ENCODE measurements around the gene PLCH2. TPM values are rescaled to one million over a fixed set of nuclear protein-coding genes. Genes with fewer than 3 reads are reported as not detected.
A peak's percentile ranks its signal among the peaks of the same experiment; 100 is the strongest.

PLCH2 gene
- total RNA-seq, 1 experiment from 2014 or later = not detected

- DNase-seq (ENCODE audit: low read depth) = no peak
These were observed 39.0 kb downstream of the PLCH2 start for GRCh38 chr1:2514863-2515762.

GRCh38 chr1:2515763-2516080 is 39.6 kb downstream of the PLCH2 start:
- DNase-seq (ENCODE audit: low read depth) = no peak

DNA sequence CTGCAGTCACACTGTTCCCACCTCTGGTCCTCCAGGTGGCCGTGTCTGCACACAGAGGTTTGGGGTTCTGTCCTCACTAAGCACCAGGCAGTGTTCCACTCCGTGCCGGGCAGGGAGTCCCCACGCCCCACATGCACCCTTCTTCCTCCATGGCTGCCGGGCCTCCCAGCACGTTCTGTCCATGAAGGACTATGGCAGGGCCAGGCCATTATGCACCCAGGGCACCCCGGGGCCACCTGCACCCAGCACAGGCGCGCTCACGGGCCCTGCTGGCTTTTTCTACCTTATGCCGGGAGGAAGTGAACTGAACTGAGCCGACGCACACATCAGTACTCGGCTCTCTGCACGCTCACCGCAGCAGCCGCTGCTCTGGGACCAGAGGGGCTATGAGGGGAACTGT is 40.0 kb downstream of the PLCH2 start:
- no peak for DNase-seq (ENCODE audit: low read depth)

- no peak for DNase-seq (ENCODE audit: low read depth)
These were observed 40.9 kb downstream of the PLCH2 start for GRCh38 chr1:2516946-2517345.

- DNase-seq (ENCODE audit: low read depth) = no peak
These were observed 41.9 kb downstream of the PLCH2 start for GRCh38 chr1:2517966-2518365.

DNA sequence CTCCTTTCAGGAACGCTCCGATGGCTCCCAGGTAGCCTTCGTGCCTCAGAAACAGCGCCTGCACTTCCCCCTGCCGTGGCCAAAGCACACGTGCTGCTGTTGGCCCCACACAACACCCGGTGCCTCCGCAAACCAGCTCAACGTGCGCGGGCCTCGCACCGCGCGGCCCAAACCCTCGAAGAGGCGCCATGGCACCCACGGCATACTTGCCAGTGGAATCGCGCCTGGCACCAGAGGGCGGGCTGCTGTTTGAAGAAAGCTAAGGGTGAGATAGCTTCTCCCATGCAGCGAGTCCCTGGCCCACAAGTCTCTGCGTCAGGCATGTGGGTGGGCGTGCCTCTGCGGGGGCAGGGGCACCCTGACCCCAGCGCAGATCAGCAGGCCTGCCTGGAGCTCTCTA is 42.4 kb downstream of the PLCH2 start:
- DNase-seq (ENCODE audit: low read depth) = no peak

DNA sequence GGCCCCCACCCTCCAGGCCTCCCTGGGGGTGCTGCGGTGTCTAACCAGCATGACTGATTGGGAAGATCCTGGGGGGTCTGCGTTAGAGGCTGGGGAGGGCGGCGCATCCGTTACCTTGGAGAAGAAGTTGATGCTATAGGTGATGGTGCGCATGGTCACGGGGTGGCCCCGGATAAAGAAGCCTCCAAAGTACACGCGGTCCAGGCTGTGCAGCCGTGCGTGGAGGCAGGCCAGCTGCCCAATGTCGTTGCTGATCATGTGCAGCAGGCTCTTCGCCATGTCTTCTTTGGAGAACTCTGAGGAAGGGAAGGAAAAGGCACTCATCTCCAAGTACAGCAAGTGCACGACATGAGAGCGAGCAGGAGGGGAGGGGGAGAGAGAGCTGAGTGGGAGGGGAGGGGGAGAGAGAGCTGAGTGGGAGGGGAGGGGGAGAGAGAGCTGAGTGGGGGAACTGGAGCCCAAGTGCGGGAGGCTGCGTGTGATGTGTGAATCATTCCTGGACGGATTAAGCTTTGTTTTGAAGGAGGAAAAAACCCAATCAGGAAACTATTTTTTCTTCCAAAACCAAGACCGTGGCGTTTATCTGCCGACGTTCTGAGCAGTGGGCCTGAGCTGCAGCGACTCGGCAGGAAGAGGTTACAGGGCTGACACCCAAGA is 43.1 kb downstream of the PLCH2 start:
- no peak for DNase-seq (ENCODE audit: low read depth)

DNA sequence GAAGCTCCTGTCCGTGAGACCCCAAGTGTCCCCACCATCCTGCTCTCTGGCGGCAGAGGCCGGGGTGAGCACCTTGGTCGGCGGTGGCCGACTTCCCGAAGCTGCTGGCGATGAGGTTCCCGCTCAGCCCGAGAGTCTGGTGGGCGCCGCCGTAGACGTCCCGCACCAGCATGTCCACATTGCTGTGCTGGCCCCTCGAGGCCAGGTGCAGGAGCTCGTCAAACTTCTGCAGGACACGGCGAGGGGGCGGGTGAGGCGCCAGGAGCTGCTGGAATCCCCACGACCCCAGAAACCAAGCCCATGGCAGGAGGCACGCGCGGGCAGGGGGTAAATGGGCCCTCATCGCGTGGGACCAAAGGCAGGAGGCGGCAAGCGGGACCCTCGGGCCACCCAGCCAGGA is 43.6 kb downstream of the PLCH2 start:
- DNase-seq (ENCODE audit: low read depth) = no peak

DNA sequence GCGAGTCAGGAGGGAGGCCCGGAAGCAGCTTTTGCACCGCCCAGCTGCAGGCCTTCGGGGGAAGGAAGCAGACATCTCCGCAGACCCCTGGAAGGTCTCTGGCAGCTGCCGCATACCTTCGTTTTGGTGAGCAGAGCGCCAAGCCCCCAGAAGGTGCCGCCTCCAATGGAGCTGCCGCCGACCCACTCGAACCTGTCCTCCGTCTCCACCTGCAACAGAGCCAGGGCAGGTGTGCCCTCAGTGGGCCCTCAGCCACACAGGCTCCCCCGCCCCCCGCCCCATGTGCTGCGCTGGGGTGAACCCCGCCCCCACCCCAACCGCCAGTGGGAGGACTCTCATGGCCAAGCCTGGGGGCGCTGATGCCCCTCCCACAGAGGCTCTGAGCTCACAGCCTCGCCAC is 44.1 kb downstream of the PLCH2 start:
- no peak for DNase-seq (ENCODE audit: low read depth)

DNA sequence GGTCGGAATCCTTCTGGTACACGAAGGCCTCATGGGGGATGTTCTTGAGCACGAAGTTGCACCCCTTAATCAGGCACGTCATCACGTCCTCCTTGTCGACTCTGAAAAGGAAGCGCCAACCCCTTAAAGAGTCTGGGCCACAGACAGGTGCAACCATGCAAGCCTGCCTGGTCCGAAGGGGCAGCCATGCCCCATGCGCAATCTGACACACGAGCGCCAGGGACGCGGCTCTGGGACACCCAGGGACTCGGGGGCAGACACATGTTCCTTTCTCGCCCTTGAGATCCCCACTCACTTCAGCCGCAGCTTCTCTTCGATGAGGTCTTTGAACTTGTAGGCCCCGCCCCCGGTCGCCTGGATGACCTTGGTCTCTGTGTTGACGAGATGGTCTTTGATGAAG is 44.7 kb downstream of the PLCH2 start:
- no peak for DNase-seq (ENCODE audit: low read depth)

DNA sequence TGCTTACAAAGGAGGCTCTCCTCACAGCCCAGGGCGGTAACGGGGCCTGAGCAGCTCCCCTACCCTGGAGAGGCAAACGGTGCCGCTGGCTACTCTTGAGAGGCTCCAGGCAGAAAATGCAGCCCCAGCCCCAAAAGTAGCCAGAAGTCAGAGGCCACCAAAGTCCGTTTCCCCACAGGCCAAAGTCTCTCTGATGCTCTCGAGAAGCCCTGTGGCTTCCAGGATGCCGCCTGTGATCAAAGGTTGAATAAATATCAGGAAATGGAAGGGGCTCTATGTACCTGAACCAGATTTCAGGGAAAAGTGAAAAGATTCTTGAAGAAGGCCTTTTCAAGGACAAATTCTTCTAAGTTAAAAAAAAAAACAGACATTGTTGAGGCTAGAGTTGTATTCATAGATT is 46.1 kb downstream of the PLCH2 start:
- no peak for DNase-seq (ENCODE audit: low read depth)

DNA sequence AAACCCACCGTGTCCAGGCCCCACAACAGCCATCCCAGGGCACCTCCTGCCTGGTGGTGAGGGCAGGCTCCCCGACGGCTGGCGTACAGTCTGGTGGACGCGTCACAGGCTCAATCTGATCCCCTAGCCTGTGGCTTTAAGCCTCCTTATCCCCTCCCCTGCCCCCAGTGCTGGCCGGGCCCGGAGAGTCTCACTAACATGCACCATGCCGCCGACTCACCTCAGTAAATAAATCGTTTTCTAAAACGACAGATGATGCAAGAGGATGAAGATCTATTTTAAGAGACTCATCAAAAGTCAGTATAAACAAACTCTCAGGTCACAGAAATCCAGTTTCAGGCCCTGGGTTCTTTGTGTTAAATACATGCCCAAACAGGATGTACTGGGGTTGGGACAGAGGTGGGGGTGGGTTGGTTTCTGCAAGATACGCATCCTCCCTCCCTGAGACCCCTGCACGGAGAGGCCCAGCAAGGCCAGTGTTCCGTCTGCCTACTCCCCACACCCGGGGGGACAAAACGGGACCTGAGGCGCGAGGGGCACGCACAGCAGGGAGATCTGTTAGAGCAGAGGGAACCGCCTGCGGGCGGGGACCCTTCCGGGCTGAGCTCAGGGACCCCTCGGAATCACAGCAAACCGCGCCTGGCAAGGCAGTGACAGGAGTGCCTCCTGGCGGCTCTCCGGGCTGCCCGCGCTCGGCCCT is 47.3 kb downstream of the PLCH2 start:
- no peak for DNase-seq (ENCODE audit: low read depth)

GRCh38 chr1:2523891-2524609 is 48.0 kb downstream of the PLCH2 start:
- no peak for DNase-seq (ENCODE audit: low read depth)

GRCh38 chr1:2525572-2525919 is 49.5 kb downstream of the PLCH2 start:
- no peak for DNase-seq (ENCODE audit: low read depth)

DNA sequence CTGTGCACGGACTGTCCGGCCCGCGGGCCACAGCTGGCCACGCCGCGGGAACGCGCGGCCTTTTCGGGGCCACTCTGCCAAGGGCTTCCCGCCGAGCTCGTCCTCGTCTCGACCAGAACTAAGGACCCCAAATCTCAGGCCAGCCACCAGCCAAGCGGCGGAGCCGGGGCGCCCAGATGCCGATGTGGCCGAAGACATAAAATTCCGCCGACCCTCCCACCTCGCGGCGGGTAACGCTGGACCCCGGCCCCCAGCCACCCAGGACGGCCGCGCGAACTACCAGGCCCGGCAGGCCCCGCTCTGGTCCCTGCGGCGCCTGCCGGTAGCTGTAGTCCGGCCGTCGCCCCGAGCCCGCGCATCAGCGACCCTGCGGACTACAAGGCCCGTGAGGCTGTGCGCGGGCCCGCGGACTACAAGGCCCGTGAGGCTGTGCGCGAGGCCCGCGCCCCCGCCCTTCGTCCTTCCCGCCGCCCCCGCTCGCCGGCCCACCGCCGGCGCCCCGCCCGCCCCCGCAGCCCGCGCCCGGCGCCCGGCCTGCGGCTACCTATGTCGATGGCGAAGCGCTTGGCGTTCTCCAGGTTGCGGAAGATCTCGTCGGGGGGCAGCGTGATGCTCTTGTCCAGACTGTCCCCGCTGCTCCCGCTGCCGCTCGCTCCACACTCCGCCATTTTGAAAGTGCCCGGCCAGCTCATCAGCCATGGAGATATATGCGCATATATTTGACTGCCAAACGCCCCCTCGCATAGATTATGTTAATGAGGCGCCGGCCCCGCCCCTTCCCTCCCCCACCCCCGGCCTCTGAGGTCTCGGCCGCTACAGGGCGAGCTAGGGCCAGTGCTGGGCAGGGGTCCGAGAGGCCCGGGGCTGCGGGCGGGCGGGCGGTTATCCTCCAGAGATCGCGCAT is 50.1 kb downstream of the PLCH2 start, which contains the start of gene PANK4:
TSS of gene PANK4 (minus strand) at position 677 of the 904 bp plus-strand sequence. CDS start at position 668, 9 bp downstream.
- peak; percentile 98 for DNase-seq (ENCODE audit: low read depth)

DNA sequence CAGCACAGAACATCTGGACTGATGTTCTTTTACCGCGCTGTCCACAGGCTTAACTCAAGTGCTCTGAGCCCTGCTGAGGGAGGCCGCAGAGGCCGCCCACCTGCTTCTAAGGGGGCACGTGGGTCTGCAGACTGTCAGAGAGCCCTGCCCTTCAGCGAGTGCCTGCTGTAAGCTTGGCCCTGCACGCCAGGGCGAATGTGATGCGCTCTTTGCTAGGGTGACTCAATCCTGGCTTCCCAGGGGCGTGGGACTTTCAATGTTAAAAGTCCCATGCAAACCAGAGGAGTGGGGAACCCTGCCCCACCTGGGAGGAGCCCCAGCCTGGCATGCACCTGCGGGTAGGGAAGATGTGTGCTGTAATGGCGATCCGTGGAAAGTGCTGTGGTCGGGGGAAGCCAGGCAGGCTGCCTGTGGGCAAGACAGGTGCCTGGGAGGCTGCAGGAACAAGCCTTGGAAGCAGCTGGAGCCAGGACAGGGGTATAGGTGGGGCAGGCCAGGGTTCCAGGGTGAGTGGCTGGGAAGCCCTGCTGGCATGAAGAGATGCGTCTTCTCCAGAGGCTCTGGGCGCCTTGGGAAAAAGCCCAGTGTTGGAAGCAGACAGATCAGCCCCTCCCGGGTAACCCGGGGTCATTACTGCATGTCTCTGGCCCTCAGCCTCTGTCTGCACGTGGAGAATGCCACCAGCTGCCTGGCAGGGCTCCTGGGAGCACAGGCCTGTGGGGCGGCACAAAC is 50.9 kb downstream of the PLCH2 start:
- peak; percentile 79 for DNase-seq (ENCODE audit: low read depth)

GRCh38 chr1:2527556-2527860 is 51.4 kb downstream of the PLCH2 start:
- DNase-seq (ENCODE audit: low read depth) = no peak

- DNase-seq (ENCODE audit: low read depth) = no peak
These were observed 51.9 kb downstream of the PLCH2 start for GRCh38 chr1:2528016-2528415.

DNA sequence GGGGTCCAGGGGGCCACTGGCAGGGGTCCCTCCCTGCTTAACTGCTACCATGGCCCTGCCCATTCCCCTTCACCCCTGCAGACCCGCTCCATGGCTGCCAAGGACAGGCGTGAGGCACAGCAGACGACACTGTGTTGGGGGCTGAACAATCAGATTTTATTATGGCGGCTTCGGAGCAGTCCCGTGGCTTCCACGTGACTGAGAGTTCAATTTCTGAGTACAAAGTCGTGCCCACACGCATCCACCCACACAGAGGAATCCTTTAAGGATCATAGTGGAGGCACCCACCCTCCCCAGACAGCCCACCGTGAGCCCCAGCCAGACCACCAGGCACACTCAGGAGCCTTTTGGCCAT is 52.5 kb downstream of the PLCH2 start:
- no peak for DNase-seq (ENCODE audit: low read depth)

GRCh38 chr1:2528966-2529783 is 53.1 kb downstream of the PLCH2 start:
- no peak for DNase-seq (ENCODE audit: low read depth)
